UCSD-AML1 (cell line): Measurements from ENCODE around the gene RNF208.

ENCODE experiments used
- DNase-seq: peaks from one replicate; lab custom pipeline; 2025; ENCODE audit not compliant: unreplicated experiment; lab: John Stamatoyannopoulos, UW

RNF208 gene

DNA sequence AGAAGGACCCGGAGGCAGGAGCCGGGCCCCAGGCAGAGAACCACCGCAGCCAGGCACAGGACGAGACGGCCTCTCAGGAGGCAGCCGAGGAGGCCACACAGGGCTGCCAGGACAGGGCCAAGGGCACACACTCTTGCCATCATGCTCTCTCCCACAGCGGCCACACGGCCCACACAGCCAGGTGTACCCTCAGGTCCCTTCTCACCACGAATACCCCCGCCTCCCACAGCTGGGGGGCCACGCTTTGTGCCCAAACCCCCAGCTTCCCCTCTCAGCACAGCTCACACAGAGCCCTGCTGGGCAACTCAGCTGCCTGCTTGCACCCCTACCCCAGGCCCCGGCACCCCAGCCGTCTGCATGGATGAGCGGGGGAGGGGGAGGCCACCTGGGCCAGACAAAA, 28.3 kb downstream of the RNF208 start:
- DNase-seq: no peak

GRCh38 chr9:137192859-137193258, 29.2 kb downstream of the RNF208 start:
- no peak for DNase-seq

- DNase-seq: no peak
Observed at GRCh38 chr9:137192448-137192780, 29.6 kb downstream of the RNF208 start.

DNA sequence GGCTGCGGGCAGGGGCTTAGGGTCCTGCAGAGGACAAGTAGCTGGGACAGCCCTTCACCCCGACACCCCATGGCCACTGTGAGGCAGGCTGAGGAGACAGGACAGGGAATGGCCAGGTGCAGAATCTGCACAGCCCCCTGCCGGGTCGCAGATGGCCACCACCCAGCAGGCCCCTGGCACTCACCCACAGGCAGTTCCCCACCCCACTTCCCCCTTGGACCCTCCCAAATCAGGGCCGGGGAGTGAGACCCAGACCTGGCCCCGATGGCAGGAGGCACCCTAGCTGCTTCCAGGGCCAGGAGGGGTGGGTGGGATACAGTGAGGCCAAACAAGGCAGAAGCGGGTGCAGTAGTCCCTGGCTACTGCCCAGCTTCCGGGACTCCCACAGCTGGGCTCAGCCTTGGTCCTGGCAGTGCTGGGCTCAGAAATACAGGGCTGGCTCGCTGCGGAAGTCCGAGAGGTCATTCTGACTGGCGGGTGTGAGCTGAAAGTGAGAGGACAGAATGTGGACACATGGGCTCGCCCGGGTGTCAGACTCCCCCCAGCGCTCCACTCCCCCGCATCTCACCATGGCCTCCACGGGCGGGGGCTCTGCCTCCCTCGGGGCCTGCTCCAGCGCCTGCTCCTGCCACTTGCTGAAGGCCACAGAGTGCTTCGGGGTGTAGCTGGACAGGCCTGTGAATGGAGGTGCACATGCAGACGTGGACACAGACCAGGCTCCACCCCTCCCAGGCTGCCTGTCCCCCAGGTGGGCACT, 30.2 kb downstream of the RNF208 start:
- no peak for DNase-seq

DNA sequence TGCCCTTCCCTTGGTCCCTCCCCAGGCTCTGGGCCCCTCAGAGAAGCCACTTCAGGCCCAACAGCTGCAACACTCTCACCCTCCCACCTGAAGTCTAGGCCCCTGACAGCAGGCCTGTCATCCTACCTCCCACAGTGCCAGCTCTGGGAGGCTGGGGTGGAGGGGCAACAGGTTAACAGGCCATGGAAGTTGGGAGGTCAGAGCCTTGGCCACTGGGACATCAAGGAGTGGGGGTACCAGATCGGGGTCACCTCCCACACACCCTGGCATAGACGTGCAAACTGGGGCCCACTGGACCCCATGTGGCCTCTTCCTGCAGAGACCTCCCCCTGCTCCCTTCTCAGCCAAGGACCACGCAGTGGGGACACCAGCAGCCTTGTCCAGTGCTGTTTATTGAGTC, 30.8 kb downstream of the RNF208 start:
- no peak for DNase-seq

GRCh38 chr9:137190315-137190856, 31.7 kb downstream of the RNF208 start:
- DNase-seq: no peak

- DNase-seq: no peak
Observed at GRCh38 chr9:137189297-137190295, 32.4 kb downstream of the RNF208 start.

DNA sequence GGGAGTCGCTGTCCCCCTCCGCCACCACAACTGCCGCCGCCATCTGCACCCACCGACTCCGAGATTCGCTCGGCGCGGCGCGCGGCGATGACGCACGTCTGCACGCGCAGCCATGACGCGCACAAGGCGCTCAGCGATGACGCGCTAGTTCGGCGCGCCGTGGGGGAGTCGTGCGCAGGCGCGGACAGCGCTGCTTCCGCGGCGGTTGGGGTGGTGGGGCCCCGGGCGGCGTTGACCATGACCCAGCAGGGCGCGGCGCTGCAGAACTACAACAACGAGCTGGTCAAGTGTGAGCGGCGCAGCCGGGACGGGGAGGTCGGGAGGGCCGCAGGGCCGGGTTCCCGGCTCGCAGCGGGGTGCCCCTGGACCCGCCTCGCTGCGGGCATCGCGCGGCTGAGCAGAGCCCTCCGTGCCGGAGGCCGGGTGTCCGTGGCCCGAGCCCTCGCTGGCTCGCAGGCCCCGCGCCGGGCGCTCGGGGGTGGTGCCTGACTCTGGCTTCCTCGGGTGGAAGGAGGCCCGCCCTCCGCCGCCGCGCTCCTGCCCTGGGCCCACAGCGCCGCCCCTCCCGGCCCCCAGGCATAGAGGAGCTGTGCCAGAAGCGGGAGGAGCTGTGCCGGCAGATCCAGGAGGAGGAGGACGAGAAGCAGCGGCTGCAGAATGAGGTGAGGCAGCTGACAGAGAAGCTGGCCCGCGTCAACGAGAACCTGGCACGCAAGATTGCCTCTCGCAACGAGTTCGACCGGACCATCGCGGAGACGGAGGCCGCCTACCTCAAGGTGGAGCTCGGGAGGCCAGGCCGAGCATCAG, 33.3 kb downstream of the RNF208 start, which contains the start of the genes ANAPC2 and SSNA1:
ANAPC2 (minus strand) TSS at position 71 of the 807 bp plus-strand sequence; CDS start at position 43, 28 bp downstream.
SSNA1 (plus strand) TSS at position 187 of the 807 bp plus-strand sequence; CDS start at position 238, 51 bp downstream.
- peak; percentile 97 for DNase-seq

DNA sequence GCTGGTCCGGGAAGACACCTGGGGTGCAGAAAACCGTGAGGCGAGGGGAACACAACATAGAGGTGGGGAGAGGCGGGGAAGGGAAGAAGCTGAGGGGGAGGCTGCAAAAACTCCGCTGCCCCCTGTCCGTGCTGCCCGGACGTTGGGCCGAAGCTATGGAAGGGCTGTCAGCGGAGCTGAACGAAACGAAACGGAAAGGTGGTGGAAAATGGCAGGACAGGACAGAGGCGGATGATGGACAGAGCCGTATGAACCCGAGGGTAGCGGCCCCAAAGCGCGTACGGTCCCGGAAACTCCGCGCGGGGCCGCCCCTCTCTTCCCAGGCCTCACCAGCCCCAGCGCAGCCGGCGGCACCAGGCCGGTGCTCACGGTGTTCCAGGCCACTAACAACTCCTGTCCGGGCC, 34.0 kb downstream of the RNF208 start:
- no peak for DNase-seq

DNA sequence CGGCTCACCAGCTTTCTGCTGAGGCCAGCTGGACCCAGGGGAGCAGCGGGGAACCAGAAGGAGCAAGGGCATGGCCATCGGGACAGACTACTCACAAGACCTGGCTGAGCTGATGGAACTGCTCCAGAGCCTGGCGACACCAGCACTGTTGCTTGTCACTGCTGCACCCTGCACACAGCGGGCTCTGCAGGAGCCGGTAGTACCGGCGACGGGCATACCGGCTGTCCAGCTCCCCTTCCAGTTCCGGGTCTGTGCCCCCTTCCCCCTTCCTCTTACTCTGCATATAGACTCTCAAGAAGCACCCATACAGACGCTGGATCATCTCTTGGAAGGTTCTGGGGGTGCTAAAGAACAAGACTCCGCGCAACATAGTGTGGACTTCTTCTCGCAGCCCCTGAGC, 34.7 kb downstream of the RNF208 start:
- no peak for DNase-seq

- no peak for DNase-seq
Observed at GRCh38 chr9:137186385-137186784, 35.7 kb downstream of the RNF208 start.

DNA sequence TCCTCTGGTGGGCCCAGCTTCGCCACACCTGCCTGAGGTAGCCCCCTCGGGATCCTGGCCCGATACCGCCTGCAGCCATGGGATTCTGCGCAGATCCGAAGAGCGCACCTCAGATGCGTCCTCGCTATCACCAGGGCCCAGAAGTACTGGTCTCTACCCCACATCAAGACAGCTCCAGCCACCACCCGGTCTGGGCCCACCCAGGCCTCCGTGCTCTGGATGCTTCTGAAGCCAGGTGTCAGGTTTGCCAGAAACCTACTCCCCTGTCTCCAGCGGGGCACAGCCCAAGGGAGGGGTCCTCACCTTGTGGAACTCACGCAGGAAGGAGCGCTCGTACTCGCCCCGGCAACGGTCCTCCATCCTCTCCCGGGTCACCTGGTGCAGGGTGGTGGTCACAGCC, 36.1 kb downstream of the RNF208 start:
- no peak for DNase-seq

GRCh38 chr9:137184881-137185660, 37.0 kb downstream of the RNF208 start:
- DNase-seq: no peak

GRCh38 chr9:137183980-137184595, 38.0 kb downstream of the RNF208 start:
- DNase-seq: no peak

DNA sequence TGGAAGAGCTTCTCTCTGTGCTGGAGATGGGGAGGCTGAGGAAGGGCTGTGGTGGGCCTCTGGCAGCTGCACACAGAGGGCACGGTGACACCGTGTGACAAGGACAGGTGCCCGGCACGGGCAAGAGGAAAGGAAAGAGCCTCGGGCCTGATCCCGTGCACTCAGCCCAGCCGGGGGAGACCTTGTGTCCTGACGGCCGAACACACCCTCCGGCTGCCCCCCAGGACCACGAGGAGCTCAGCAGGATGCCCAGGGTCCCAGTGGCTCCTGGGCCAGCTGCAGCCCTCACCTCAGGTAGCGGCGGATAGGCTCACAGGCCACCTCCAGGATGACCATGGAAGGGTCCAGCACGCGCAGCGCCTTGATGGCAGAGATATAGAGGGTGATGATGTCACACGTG, 39.2 kb downstream of the RNF208 start:
- DNase-seq: no peak

GRCh38 chr9:137181680-137182079, 40.4 kb downstream of the RNF208 start:
- no peak for DNase-seq

- DNase-seq: no peak
Observed at GRCh38 chr9:137180491-137180890, 41.5 kb downstream of the RNF208 start.

GRCh38 chr9:137179761-137180160, 42.3 kb downstream of the RNF208 start:
- no peak for DNase-seq

- DNase-seq: no peak
Observed at GRCh38 chr9:137178939-137179630, 43.0 kb downstream of the RNF208 start.
